HepG2 (cell line): Measurements from ENCODE around the gene GTF2H3. TPM values are rescaled to one million over a fixed set of nuclear protein-coding genes. Genes with fewer than 3 reads are reported as not detected.

Experiments used
- KMT2A ChIP-seq: sonication (generic); formaldehyde crosslinking; IDR thresholded peaks from 2 replicates; pipeline ENCODE4 v1.4.0; 2020; ENCODE audit warnings: missing genetic modification reagents
- NKX3-1 ChIP-seq: sonication (generic); formaldehyde crosslinking; IDR thresholded peaks from 2 replicates; pipeline ENCODE4 v1.5.0; 2020; ENCODE audit warnings: missing genetic modification reagents
- PAF1 ChIP-seq: IDR thresholded peaks from 2 replicates; pipeline ENCODE4 v1.6.1; 2016; ENCODE audit warnings: missing genetic modification reagents, missing compliant biosample characterization
- ZNF33A ChIP-seq: sonication (generic); formaldehyde crosslinking; IDR thresholded peaks from 2 replicates; pipeline ENCODE4 v1.5.1; 2020; ENCODE audit warnings: missing genetic modification reagents, mild to moderate bottlenecking, moderate library complexity, borderline replicate concordance
- polyA plus RNA-seq, 8 experiments: library from polyadenylated mRNA; depleted of rRNA in 3 of 8; stranded (reverse) in 7 of 8; unstranded in 1 of 8; fragments of >200 nt; fragmentation: Illumina TruSeq in 4 of 8; extraction: Trizol in 4 of 8; gene quantifications; 2 replicates each; pipeline versions ENCODE4 v1.2.1 to v1.2.3, GENCODE V29; 2011 to 2016; ENCODE audit warnings: low read depth in 4 of 8, missing spikeins in 1 of 8, mixed read lengths in 1 of 8; ENCODE audit not compliant: insufficient read depth in 1 of 8
- total RNA-seq, 5 experiments: library from RNA; depleted of rRNA; stranded (reverse); fragments of >200 nt; fragmentation: Illumina TruSeq; extraction: Trizol; gene quantifications; 2 replicates each; pipeline ENCODE4 v1.2.3, GENCODE V29; 2016; ENCODE audit warnings: low read depth in 1 of 5
- TF ChIP-seq, protein P1 (sequence below): sonication (generic); formaldehyde crosslinking; IDR thresholded peaks from 2 replicates; pipeline ENCODE4 v1.5.1; 2020; ENCODE audit warnings: mild to moderate bottlenecking, moderate library complexity, missing genetic modification reagents
- TF ChIP-seq, protein P2 (sequence below), 2 experiments: fragments of 450-650 bp in 1 of 2; sonication (generic) in 1 of 2; formaldehyde crosslinking in 1 of 2; IDR thresholded peaks; 2 replicates each; pipeline versions ENCODE4 v1.6.1 to v1.8.0; 2016 to 2022; ENCODE audit warnings: antibody characterized with exemption in 1 of 2, mild to moderate bottlenecking in 1 of 2, missing genetic modification reagents in 1 of 2

GTF2H3 gene
- total and polyA plus RNA-seq, 2 of the 13 experiments (the other 11 are each of a cell fraction or from before 2014, with no cell fraction given): 35.8 to 58.8 TPM

DNA sequence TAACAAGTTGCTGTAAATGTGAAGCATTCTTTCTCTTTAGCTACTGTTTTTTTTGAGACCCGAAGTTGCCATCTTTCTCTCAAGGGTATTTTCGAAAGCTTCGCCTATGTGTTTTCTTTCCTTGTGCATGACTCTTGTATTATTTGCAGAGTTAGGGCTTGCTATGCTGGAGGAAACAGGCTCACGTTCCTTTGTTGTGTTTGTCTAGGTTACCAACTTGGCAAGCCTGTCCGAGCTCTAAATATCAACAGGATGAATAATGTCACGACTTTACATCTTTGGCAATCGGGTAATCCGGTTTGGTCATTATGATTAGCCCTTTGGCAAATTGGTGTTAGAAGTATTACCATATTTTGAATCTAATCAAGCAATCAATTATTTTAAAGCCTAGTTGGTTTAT, 62.6 kb downstream of the GTF2H3 start (continued):
- TF ChIP-seq KMT2A (CRISPR knock-in tag) (no peak), NKX3-1 (CRISPR knock-in tag) (no peak), PAF1 (no peak), ZNF33A (CRISPR knock-in tag) (no peak)
- TF ChIP-seq, protein P1, sequence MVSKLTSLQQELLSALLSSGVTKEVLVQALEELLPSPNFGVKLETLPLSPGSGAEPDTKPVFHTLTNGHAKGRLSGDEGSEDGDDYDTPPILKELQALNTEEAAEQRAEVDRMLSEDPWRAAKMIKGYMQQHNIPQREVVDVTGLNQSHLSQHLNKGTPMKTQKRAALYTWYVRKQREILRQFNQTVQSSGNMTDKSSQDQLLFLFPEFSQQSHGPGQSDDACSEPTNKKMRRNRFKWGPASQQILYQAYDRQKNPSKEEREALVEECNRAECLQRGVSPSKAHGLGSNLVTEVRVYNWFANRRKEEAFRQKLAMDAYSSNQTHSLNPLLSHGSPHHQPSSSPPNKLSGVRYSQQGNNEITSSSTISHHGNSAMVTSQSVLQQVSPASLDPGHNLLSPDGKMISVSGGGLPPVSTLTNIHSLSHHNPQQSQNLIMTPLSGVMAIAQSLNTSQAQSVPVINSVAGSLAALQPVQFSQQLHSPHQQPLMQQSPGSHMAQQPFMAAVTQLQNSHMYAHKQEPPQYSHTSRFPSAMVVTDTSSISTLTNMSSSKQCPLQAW (CRISPR knock-in tag): no peak
- TF ChIP-seq, protein P2, sequence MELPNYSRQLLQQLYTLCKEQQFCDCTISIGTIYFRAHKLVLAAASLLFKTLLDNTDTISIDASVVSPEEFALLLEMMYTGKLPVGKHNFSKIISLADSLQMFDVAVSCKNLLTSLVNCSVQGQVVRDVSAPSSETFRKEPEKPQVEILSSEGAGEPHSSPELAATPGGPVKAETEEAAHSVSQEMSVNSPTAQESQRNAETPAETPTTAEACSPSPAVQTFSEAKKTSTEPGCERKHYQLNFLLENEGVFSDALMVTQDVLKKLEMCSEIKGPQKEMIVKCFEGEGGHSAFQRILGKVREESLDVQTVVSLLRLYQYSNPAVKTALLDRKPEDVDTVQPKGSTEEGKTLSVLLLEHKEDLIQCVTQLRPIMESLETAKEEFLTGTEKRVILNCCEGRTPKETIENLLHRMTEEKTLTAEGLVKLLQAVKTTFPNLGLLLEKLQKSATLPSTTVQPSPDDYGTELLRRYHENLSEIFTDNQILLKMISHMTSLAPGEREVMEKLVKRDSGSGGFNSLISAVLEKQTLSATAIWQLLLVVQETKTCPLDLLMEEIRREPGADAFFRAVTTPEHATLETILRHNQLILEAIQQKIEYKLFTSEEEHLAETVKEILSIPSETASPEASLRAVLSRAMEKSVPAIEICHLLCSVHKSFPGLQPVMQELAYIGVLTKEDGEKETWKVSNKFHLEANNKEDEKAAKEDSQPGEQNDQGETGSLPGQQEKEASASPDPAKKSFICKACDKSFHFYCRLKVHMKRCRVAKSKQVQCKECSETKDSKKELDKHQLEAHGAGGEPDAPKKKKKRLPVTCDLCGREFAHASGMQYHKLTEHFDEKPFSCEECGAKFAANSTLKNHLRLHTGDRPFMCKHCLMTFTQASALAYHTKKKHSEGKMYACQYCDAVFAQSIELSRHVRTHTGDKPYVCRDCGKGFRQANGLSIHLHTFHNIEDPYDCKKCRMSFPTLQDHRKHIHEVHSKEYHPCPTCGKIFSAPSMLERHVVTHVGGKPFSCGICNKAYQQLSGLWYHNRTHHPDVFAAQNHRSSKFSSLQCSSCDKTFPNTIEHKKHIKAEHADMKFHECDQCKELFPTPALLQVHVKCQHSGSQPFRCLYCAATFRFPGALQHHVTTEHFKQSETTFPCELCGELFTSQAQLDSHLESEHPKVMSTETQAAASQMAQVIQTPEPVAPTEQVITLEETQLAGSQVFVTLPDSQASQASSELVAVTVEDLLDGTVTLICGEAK (IDR thresholded peaks at IDR 0.05): no peak
- TF ChIP-seq, protein P2 (CRISPR knock-in tag; IDR thresholded peaks at IDR 0.05): no peak
